GM19240 (cell line): Measurements from ENCODE around the gene FRMD4A.
"Not testable (repeated sequence)": the region's sequence is repeated elsewhere in the genome, so short reads cannot be mapped to it uniquely, and the experiment has no call there.

Source experiments
- DNase-seq: peaks from one replicate; pipeline ENCODE4 v3.0.0; 2011; ENCODE audit warnings: low spot score; ENCODE audit not compliant: insufficient read length

Gene FRMD4A

GRCh38 chr10:14111208-14111607, 219.5 kb downstream of the FRMD4A start:
- DNase-seq = no peak

- no peak for DNase-seq
Observed at GRCh38 chr10:14106828-14107227, 223.9 kb downstream of the FRMD4A start.

GRCh38 chr10:14102056-14102455, 228.7 kb downstream of the FRMD4A start:
- no peak for DNase-seq

GRCh38 chr10:14099885-14100284, 230.8 kb downstream of the FRMD4A start:
- no peak for DNase-seq

GRCh38 chr10:14093730-14094484, 236.8 kb downstream of the FRMD4A start:
- DNase-seq = no peak

GRCh38 chr10:14092799-14093198, 237.9 kb downstream of the FRMD4A start:
- no peak for DNase-seq

- no peak for DNase-seq
Observed at GRCh38 chr10:14089556-14090292, 241.0 kb downstream of the FRMD4A start.

- DNase-seq = no peak
Observed at GRCh38 chr10:14087566-14087965, 243.2 kb downstream of the FRMD4A start.

- no peak for DNase-seq
Observed at GRCh38 chr10:14086596-14086995, 244.1 kb downstream of the FRMD4A start.

- DNase-seq = no peak
Observed at GRCh38 chr10:14084875-14085274, 245.8 kb downstream of the FRMD4A start.

GRCh38 chr10:14080795-14081194, 249.9 kb downstream of the FRMD4A start:
- DNase-seq = no peak

- no peak for DNase-seq
Observed at GRCh38 chr10:14077430-14077829, 253.3 kb downstream of the FRMD4A start.

- DNase-seq = no peak
Observed at GRCh38 chr10:14074062-14074884, 256.5 kb downstream of the FRMD4A start.

GRCh38 chr10:14072541-14072940, 258.2 kb downstream of the FRMD4A start:
- DNase-seq = no peak

- DNase-seq = no peak
Observed at GRCh38 chr10:14071956-14072355, 258.8 kb downstream of the FRMD4A start.

- no peak for DNase-seq
Observed at GRCh38 chr10:14068601-14069250, 262.0 kb downstream of the FRMD4A start.

GRCh38 chr10:14067638-14068037, 263.1 kb downstream of the FRMD4A start:
- not testable (repeated sequence) for DNase-seq

GRCh38 chr10:14066106-14066505, 264.6 kb downstream of the FRMD4A start:
- DNase-seq = no peak

- DNase-seq = no peak
Observed at GRCh38 chr10:14063531-14064285, 267.0 kb downstream of the FRMD4A start.

GRCh38 chr10:14062528-14063260, 268.0 kb downstream of the FRMD4A start:
- no peak for DNase-seq
